ENCODE measurements around the gene RPL29. TPM values are rescaled to one million over a fixed set of nuclear protein-coding genes. Genes with fewer than 3 reads are reported as not detected.

Gene RPL29
- total RNA-seq, 1 donor from 2014 or later: 1,678 TPM

DNA sequence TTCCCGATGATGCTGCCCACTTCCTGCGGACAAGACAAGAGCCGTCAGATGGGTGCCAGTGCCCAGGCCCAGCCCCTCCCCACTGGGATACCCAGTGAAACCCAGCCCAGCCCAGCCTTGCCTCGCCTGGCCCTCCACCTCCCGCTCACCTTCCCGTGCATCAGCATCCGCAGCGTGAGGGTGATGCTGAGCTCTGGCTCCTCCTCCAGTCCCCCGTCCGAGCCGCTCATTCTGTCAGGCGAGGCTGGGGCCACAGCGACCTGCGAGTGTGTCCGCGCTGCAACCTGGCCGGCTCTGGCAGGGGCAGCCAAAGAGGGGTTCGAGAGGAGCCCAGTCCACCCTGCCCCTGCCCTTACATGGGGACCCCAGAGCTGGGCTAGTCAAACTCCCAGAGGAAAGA is 34.7 kb downstream of the RPL29 start:
- intact Hi-C loops (cut with DNase I): no loop called here
- Histone ChIP-seq H3K9me3 (no peaks in the 10 kb centered on the region), H3K27ac (no peak overlapping the region), H3K36me3 (peaks cover 0 to 7% of the 10 kb centered on the region in 2 donors), H3K27me3 (no peaks in the 10 kb centered on the region), H3K4me1 (peaks cover 20% of the 10 kb centered on the region), H3K4me3 (no peak overlapping the region)
- no peak for DNase-seq (ENCODE audit: extremely low spot score in 2 of 2)
- TF ChIP-seq POLR2AphosphoS5 (IDR thresholded peaks at IDR 0.05; ENCODE audit: insufficient read depth in 1 of 2, low read depth in 1 of 2) (no peak), POLR2A (IDR thresholded peaks at IDR 0.05) (no peak)
- TF ChIP-seq, protein P1, sequence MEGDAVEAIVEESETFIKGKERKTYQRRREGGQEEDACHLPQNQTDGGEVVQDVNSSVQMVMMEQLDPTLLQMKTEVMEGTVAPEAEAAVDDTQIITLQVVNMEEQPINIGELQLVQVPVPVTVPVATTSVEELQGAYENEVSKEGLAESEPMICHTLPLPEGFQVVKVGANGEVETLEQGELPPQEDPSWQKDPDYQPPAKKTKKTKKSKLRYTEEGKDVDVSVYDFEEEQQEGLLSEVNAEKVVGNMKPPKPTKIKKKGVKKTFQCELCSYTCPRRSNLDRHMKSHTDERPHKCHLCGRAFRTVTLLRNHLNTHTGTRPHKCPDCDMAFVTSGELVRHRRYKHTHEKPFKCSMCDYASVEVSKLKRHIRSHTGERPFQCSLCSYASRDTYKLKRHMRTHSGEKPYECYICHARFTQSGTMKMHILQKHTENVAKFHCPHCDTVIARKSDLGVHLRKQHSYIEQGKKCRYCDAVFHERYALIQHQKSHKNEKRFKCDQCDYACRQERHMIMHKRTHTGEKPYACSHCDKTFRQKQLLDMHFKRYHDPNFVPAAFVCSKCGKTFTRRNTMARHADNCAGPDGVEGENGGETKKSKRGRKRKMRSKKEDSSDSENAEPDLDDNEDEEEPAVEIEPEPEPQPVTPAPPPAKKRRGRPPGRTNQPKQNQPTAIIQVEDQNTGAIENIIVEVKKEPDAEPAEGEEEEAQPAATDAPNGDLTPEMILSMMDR (IDR thresholded peaks at IDR 0.05): no peak

DNA sequence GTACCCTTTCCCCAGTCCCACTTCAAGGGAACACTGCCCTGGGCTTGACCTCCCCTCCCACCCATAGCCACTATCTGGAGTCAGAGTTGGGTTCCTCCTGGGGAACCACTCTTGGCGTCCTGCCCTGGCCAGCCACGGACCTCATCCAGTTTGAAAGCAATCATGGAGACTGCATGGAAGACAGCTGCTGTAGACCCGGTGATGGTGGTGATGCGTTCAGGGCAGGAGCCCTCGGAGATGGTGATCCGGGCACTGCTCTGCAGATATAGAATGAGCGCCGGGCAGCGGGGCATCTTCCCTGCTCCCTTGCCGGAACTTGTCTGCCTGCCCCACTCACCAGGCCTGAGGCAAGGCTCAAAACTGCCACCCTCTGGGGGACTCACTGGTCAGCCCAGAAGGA is 35.3 kb downstream of the RPL29 start:
- peaks cover 16% of the 10 kb centered on the region for H3K4me1 ChIP-seq
- peaks cover 0 to 7% of the 10 kb centered on the region in 2 donors for H3K36me3 ChIP-seq
- no peak overlapping the region for H3K4me3 ChIP-seq
- TF ChIP-seq, protein P1 (IDR thresholded peaks at IDR 0.05): no peak
- TF ChIP-seq POLR2AphosphoS5 (IDR thresholded peaks at IDR 0.05; ENCODE audit: insufficient read depth in 1 of 2, low read depth in 1 of 2) (no peak), POLR2A (IDR thresholded peaks at IDR 0.05) (no peak)
- no peak overlapping the region for H3K27ac ChIP-seq
- intact Hi-C loops (cut with DNase I): no loop called here
- DNase-seq (ENCODE audit: extremely low spot score in 2 of 2): no peak
- no peaks in the 10 kb centered on the region for H3K9me3 ChIP-seq
- H3K27me3 ChIP-seq: no peaks in the 10 kb centered on the region

DNA sequence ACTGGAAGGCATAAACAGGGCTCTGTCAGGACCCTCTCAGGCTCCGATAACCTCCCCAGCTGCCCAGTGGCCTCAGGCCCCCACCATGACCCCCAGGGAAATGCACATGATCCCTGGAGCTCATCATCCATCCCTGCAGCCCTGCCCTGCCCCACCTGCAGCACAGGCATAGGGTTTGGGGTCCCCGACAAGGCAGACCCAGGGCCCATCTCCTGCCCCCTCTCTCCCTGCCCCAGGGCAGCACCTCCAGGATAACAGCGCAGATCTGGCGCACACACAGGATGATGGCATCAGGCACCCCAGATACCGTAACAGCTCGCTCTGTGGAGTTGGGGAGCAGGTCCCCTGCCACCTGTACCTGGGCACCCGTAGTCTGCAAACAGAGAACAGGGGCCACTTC is 36.0 kb downstream of the RPL29 start:
- peaks cover 15% of the 10 kb centered on the region for H3K4me1 ChIP-seq
- H3K27me3 ChIP-seq: no peaks in the 10 kb centered on the region
- H3K4me3 ChIP-seq: no peak overlapping the region
- H3K27ac ChIP-seq: no peak overlapping the region
- intact Hi-C loops (cut with DNase I): no loop called here
- peaks cover 0 to 7% of the 10 kb centered on the region in 2 donors for H3K36me3 ChIP-seq
- DNase-seq (ENCODE audit: extremely low spot score in 2 of 2): no peak
- TF ChIP-seq POLR2AphosphoS5 (IDR thresholded peaks at IDR 0.05; ENCODE audit: insufficient read depth in 1 of 2, low read depth in 1 of 2) (no peak), POLR2A (IDR thresholded peaks at IDR 0.05) (no peak)
- TF ChIP-seq, protein P1 (IDR thresholded peaks at IDR 0.05): no peak
- H3K9me3 ChIP-seq: no peaks in the 10 kb centered on the region

DNA sequence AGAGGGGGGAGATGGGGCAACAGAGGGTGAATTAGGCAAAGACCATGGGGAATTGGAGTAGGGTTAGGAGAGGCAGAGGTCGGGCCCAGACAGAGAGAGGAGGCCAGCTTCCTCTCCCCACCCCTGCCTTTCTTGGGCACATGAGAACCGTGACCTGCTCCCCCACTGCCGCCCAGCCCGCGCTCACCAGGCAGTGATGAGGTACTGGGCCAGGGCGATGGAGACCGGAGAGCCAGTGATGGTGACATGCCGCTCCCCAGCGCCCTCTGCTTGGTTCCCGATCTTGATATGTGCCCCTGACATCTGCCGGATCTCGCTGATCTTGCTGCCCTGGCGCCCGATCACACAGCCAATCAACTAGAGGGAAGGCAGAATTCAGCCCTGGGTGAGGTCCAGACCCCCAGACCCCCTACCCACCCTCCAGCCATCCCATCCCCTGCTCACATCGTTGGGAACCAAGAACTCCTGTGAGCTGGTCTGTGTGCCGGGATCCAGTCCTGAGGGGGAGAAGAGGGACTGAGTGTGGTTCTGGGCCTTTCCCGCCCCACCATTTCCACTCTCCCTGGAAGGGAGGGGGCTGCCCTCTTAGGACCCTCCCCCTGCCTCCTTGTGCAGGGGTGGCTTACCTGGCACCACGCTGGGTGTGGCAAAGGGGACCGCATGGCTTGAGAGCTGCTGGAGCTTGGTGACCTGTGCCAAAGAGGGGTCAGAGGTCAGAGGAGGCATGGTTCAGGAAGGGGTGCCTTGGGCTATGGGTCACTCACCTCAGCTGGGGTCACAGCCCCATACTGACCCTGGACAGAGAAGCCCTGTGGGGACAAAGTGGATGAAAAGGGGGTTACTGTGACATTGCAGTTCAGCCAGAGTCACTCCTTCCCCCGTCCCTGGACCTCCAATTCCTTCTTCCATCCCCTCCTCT is 36.8 kb downstream of the RPL29 start:
- no peak overlapping the region for H3K27ac ChIP-seq
- TF ChIP-seq, protein P1 (IDR thresholded peaks at IDR 0.05): no peak
- TF ChIP-seq POLR2AphosphoS5 (IDR thresholded peaks at IDR 0.05; ENCODE audit: insufficient read depth in 1 of 2, low read depth in 1 of 2) (no peak), POLR2A (IDR thresholded peaks at IDR 0.05) (no peak)
- intact Hi-C loops (cut with DNase I): no loop called here
- H3K4me3 ChIP-seq: no peak overlapping the region
- H3K4me1 ChIP-seq: peaks cover 15% of the 10 kb centered on the region
- DNase-seq (ENCODE audit: extremely low spot score in 2 of 2): no peak
- H3K36me3 ChIP-seq: peaks cover 0 to 7% of the 10 kb centered on the region in 2 donors
- H3K27me3 ChIP-seq: no peaks in the 10 kb centered on the region
- no peaks in the 10 kb centered on the region for H3K9me3 ChIP-seq
